GM23338 (cell line): ENCODE data around the gene DDX25. TPM values are rescaled to one million over a fixed set of nuclear protein-coding genes. Genes with fewer than 3 reads are reported as not detected.

Experiments
- ATAC-seq: fragments of 200-7000 bp; cut with Tn5 transposase; 3 replicates; pipeline ENCODE4 v1.9.1; 2020
- DNase-seq: peaks from one replicate; pipeline ENCODE4 v3.0.0-alpha.2; 2015; ENCODE audit warnings: low spot score
- H2AFZ ChIP-seq: fragments of 200-600 bp; sonication (generic); 2 replicates; pipeline ENCODE4 v1.8.0; 2016; ENCODE audit warnings: antibody characterized with exemption, mild to moderate bottlenecking, moderate library complexity
- H3F3A ChIP-seq: fragments of 200-600 bp; sonication (generic); replicated peaks from 2 replicates; pipeline ENCODE4 v1.8.0; 2017; ENCODE audit warnings: antibody characterized with exemption, mixed run types, low read depth
- H3K27ac ChIP-seq: fragments of 200-600 bp; sonication (generic); 2 replicates; pipeline ENCODE4 v1.6.1; 2016; ENCODE audit warnings: low read depth
- H3K27me3 ChIP-seq: fragments of 200-600 bp; sonication (generic); 2 replicates; pipeline ENCODE4 v1.8.0; 2016; ENCODE audit warnings: mild to moderate bottlenecking, mixed run types, moderate library complexity; ENCODE audit not compliant: insufficient read depth
- H3K36me3 ChIP-seq: fragments of 200-600 bp; sonication (generic); 2 replicates; pipeline ENCODE4 v1.8.0; 2016; ENCODE audit warnings: mild to moderate bottlenecking; ENCODE audit not compliant: insufficient read depth
- H3K4me1 ChIP-seq: fragments of 200-600 bp; sonication (generic); 2 replicates; pipeline ENCODE4 v1.8.0; 2016; ENCODE audit warnings: mild to moderate bottlenecking, moderate library complexity; ENCODE audit not compliant: insufficient read depth
- H3K4me2 ChIP-seq: fragments of 200-600 bp; sonication (generic); 2 replicates; pipeline ENCODE4 v1.7.1; 2017; ENCODE audit warnings: mixed run types
- H3K4me3 ChIP-seq: fragments of 200-600 bp; sonication (generic); 2 replicates; pipeline ENCODE4 v1.6.1; 2016; ENCODE audit warnings: mixed run types
- H3K79me2 ChIP-seq: fragments of 200-600 bp; sonication (generic); replicated peaks from 2 replicates; pipeline ENCODE4 v1.8.0; 2017; ENCODE audit warnings: mild to moderate bottlenecking; ENCODE audit not compliant: insufficient read depth
- H3K9me2 ChIP-seq: fragments of 200-600 bp; sonication (generic); 2 replicates; pipeline ENCODE4 v1.8.0; 2017; ENCODE audit not compliant: insufficient read depth
- H4K20me1 ChIP-seq: fragments of 200-600 bp; sonication (generic); replicated peaks from 2 replicates; pipeline ENCODE4 v1.8.0; 2017; ENCODE audit warnings: mild to moderate bottlenecking; ENCODE audit not compliant: insufficient read depth
- H3K27ac Mint-ChIP-seq: 2 replicates; pipeline ENCODE4 v1.8.0; 2020; ENCODE audit warnings: inconsistent platforms, mild to moderate bottlenecking, moderate library complexity, mixed read lengths
- H3K27me3 Mint-ChIP-seq: 3 replicates; pipeline ENCODE4 v1.8.0; 2022; ENCODE audit warnings: low read depth, mild to moderate bottlenecking, moderate library complexity, mixed read lengths, inconsistent platforms; ENCODE audit not compliant: insufficient read depth, poor library complexity
- H3K36me3 Mint-ChIP-seq: 3 replicates; pipeline ENCODE4 v1.8.0; 2021; ENCODE audit warnings: low read depth, mild to moderate bottlenecking, inconsistent platforms, moderate library complexity, mixed read lengths
- H3K4me1 Mint-ChIP-seq: 3 replicates; pipeline ENCODE4 v1.8.0; 2020; ENCODE audit warnings: mild to moderate bottlenecking, inconsistent platforms, mixed read lengths
- H3K4me3 Mint-ChIP-seq: 3 replicates; pipeline ENCODE4 v1.8.0; 2021; ENCODE audit warnings: moderate library complexity, mild to moderate bottlenecking, inconsistent platforms, mixed read lengths
- H3K9me3 Mint-ChIP-seq: 3 replicates; pipeline ENCODE4 v1.8.0; 2020; ENCODE audit warnings: moderate library complexity, mild to moderate bottlenecking, inconsistent platforms, mixed read lengths
- CREB1 ChIP-seq: fragments of 250-450 bp; sonication (Bioruptor Pico); IDR thresholded peaks from 2 replicates; pipeline ENCODE4 v1.5.0; 2020; ENCODE audit warnings: low read depth, mild to moderate bottlenecking, moderate library complexity
- CTCF ChIP-seq, 2 experiments: fragments of 200-600 bp in 1 of 2; sonication (generic) in 1 of 2; conservative IDR thresholded peaks; 2 replicates each; pipeline versions ENCODE4 v1.5.1 to v1.6.1; 2016 to 2017; ENCODE audit warnings: antibody characterized with exemption in 2 of 2, low read depth in 2 of 2, mild to moderate bottlenecking in 2 of 2, moderate library complexity in 1 of 2
- ETS1 ChIP-seq: IDR thresholded peaks from 2 replicates; pipeline ENCODE4 v1.6.1; 2016; ENCODE audit warnings: antibody characterized with exemption
- EZH2 ChIP-seq: fragments of 200-600 bp; sonication (generic); IDR thresholded peaks from one replicate; pipeline ENCODE4 v1.8.0; 2017; ENCODE audit warnings: antibody characterized with exemption, mild to moderate bottlenecking, low read depth; ENCODE audit not compliant: unreplicated experiment
- EZH2phosphoT487 ChIP-seq: fragments of 200-600 bp; sonication (generic); IDR thresholded peaks from one replicate; pipeline ENCODE4 v1.8.1; 2018; ENCODE audit warnings: antibody characterized with exemption; ENCODE audit not compliant: unreplicated experiment
- JUNB ChIP-seq: IDR thresholded peaks from one replicate; pipeline ENCODE4 v1.6.1; 2016; ENCODE audit warnings: antibody characterized with exemption; ENCODE audit not compliant: unreplicated experiment
- NANOG ChIP-seq: IDR thresholded peaks from 2 replicates; pipeline ENCODE4 v1.6.1; 2016; ENCODE audit warnings: antibody characterized with exemption, borderline replicate concordance
- POLR2AphosphoS5 ChIP-seq: IDR thresholded peaks from 2 replicates; pipeline ENCODE4 v1.6.1; 2016; ENCODE audit warnings: antibody characterized with exemption, low read depth
- REST ChIP-seq: IDR thresholded peaks from one replicate; pipeline ENCODE4 v1.6.1; 2018; ENCODE audit warnings: antibody characterized with exemption; ENCODE audit not compliant: unreplicated experiment
- STAT1 ChIP-seq: IDR thresholded peaks from one replicate; pipeline ENCODE4 v1.6.1; 2016; ENCODE audit warnings: antibody characterized with exemption; ENCODE audit not compliant: unreplicated experiment
- ZNF114 ChIP-seq: fragments of 250-450 bp; sonication (Bioruptor Pico); IDR thresholded peaks from 2 replicates; pipeline ENCODE4 v1.5.0; 2020; ENCODE audit warnings: mild to moderate bottlenecking, moderate library complexity
- ZNF331 ChIP-seq: fragments of 250-450 bp; sonication (Bioruptor Pico); IDR thresholded peaks from 2 replicates; pipeline ENCODE4 v1.5.0; 2020; ENCODE audit warnings: low read depth, mild to moderate bottlenecking, moderate library complexity
- polyA plus RNA-seq: library from polyadenylated mRNA; unstranded; fragments of >200 nt; fragmentation: Nextera tagmentation; extraction: Ambion mirVana; gene quantifications from 2 replicates; pipeline ENCODE4 v1.2.1, GENCODE V29; 2016
- total RNA-seq: library from RNA; depleted of rRNA; stranded (reverse); fragments of >200 nt; shearing (Covaris generic); gene quantifications from 2 replicates; pipeline ENCODE4 v1.2.3, GENCODE V29; 2014

The DDX25 gene
- total and polyA plus RNA-seq, 2 experiments from 2014 or later = 20.6 to 23.6 TPM

- no peak for TF ChIP-seq ETS1
- no peak for TF ChIP-seq POLR2AphosphoS5
- no peak for TF ChIP-seq ZNF114 (CRISPR knock-in tag)
Observed at GRCh38 chr11:125953401-125953935, 49.2 kb downstream of the DDX25 start (continued).

DNA sequence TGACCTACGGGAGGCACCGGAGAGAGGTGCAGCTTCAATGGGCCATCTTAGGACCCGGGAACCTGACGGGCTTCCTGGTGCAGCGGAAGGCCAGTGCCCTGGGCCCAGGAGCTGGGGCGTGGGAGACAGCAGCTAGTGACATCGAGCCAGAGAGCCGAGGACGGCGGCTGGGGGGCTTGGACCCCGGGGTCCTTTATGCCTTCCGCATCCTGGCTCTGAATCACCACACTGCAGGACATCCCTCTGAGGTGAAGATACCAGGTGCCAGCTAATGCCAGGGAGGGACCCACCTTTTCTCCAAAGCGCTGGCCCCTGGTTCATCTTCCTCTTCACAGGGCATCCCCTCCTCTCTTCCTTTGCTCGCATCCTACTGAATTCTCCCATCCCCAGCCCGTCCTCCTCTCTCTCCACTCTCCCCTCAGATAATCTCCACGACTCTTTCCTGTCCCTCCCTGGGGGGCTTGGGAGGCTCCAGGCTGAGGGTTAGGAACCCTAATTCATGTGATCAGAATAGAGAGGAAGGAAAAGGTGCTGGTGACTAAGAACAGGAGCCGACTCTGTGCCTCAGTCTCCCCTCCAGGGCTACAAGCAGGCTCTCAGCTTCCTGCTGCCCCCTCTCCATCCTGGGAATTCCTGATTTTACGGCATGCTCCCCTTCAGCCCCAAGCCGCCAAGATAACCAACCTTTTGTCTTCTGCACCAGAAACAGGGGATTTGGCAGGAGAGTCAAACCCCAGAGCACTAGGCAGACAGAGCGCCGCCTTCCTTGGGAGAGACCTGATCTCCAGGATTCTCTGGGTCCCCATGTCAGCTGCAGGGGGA, 50.0 kb downstream of the DDX25 start:
- no peak for DNase-seq
- Histone ChIP-seq H2AFZ (no peak overlapping the region), H3K27ac (no peak overlapping the region), H3K4me2 (no peak overlapping the region), H3K27me3 (no peaks in the 10 kb centered on the region), H3K4me1 (peaks cover 4% of the 10 kb centered on the region; the same call in 1 of the 2 replicates), H3K79me2 (no peaks in the 10 kb centered on the region), H4K20me1 (no peaks in the 10 kb centered on the region), H3K4me3 (no peak overlapping the region), H3K36me3 (no peaks in the 10 kb centered on the region), H3F3A (no peaks in the 10 kb centered on the region), H3K9me2 (no peaks in the 10 kb centered on the region)
- no peak for ATAC-seq
- peaks cover 2% of the 10 kb centered on the region for H3K27me3 Mint-ChIP-seq
- H3K4me1 Mint-ChIP-seq = peaks cover 9% of the 10 kb centered on the region
- H3K9me3 Mint-ChIP-seq = no peaks in the 10 kb centered on the region; the same call in 2 of the 3 replicates
- no peak overlapping the region for H3K27ac Mint-ChIP-seq
- no peak for TF ChIP-seq POLR2AphosphoS5
- no peak for TF ChIP-seq STAT1
- TF ChIP-seq ZNF331 = no peak
- TF ChIP-seq EZH2 = no peak
- no peak for TF ChIP-seq NANOG
- no peak for TF ChIP-seq REST
- no peak for TF ChIP-seq JUNB
- TF ChIP-seq ZNF114 (CRISPR knock-in tag) = no peak
- TF ChIP-seq EZH2phosphoT487 = no peak
- no peak for TF ChIP-seq CTCF (conservative IDR thresholded peaks at IDR 0.05; ENCODE audit: low read depth in 2 of 2)
- TF ChIP-seq ETS1 = no peak
- no peak for TF ChIP-seq CREB1
- H3K4me3 Mint-ChIP-seq = no peak overlapping the region
- H3K36me3 Mint-ChIP-seq = no peaks in the 10 kb centered on the region; the same call in 2 of the 3 replicates
